Measurements from ENCODE around the gene GPR31.

The GPR31 gene

GRCh38 chr6:167137081-167137480 lies 20.7 kb downstream of the GPR31 start:
- no peak for DNase-seq

GRCh38 chr6:167136376-167136775 lies 21.4 kb downstream of the GPR31 start:
- DNase-seq, result no peak

- DNase-seq, result no peak
These were observed 23.1 kb downstream of the GPR31 start for GRCh38 chr6:167134448-167135328.

GRCh38 chr6:167130712-167131684 lies 26.8 kb downstream of the GPR31 start:
- peak; percentile 82 for DNase-seq

- no peak for DNase-seq
These were observed 27.6 kb downstream of the GPR31 start for GRCh38 chr6:167130008-167130677.

- DNase-seq, result no peak
These were observed 28.2 kb downstream of the GPR31 start for GRCh38 chr6:167129562-167129961.

GRCh38 chr6:167129159-167129558 lies 28.6 kb downstream of the GPR31 start:
- DNase-seq, result no peak

- no peak for DNase-seq
These were observed 29.8 kb downstream of the GPR31 start for GRCh38 chr6:167127785-167128531.

- DNase-seq, result no peak
These were observed 31.9 kb downstream of the GPR31 start for GRCh38 chr6:167125855-167126349.

GRCh38 chr6:167125410-167125809 lies 32.4 kb downstream of the GPR31 start:
- no peak for DNase-seq

GRCh38 chr6:167124753-167125152 lies 33.0 kb downstream of the GPR31 start:
- DNase-seq, result no peak

- DNase-seq, result no peak
These were observed 34.7 kb downstream of the GPR31 start, which contains the start of gene CCR6 for GRCh38 chr6:167122827-167123657. Gene CCR6, plus strand, starts transcription at chr6:167123096. Its CDS starts 13,039 bp downstream, at chr6:167136135.

GRCh38 chr6:167122041-167122826 lies 35.5 kb downstream of the GPR31 start:
- DNase-seq, result no peak

GRCh38 chr6:167121335-167121841 lies 36.4 kb downstream of the GPR31 start:
- DNase-seq, result no peak

GRCh38 chr6:167120583-167120903 lies 37.2 kb downstream of the GPR31 start:
- no peak for DNase-seq

- peak; percentile 5 for DNase-seq
These were observed 37.9 kb downstream of the GPR31 start for GRCh38 chr6:167119670-167120582.

- no peak for DNase-seq
These were observed 38.9 kb downstream of the GPR31 start for GRCh38 chr6:167118839-167119238.

GRCh38 chr6:167118006-167118405 lies 39.8 kb downstream of the GPR31 start:
- DNase-seq, result no peak

GRCh38 chr6:167116838-167117228 lies 40.9 kb downstream of the GPR31 start:
- no peak for DNase-seq
